ENCODE results near the gene MSX2. TPM values are rescaled to one million over a fixed set of nuclear protein-coding genes. Genes with fewer than 3 reads are reported as not detected.

Gene MSX2
- total RNA-seq, 1 experiment from 2014 or later, result 11.3 TPM

DNA sequence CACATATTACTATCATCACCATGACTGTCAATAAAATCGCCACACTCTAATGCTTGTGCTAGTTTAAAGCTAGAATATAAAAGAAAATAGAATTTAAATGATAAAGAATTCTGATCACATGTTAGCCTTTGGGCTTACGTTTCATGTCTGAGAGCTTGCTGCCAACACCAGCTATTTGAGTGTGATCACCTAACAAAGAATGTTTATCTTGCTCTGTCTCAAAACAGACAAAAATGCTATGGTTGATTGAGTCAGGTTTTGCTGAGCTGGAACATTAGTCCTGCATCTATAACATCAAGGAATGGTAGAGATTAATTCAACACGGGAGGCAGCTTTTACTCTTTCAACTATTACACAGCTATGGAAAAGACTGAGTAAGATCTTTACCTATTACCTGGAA is 50.7 kb downstream of the MSX2 start:
- DNase-seq (ENCODE audit: low read depth, low spot score) (no peak), ATAC-seq (no peak)
- Histone ChIP-seq H3K9me2 (ENCODE audit: insufficient read depth) (no peaks in the 10 kb centered on the region), H4K20me1 (ENCODE audit: insufficient read depth) (no peaks in the 10 kb centered on the region), H3K79me2 (ENCODE audit: insufficient read depth, low read length) (no peaks in the 10 kb centered on the region), H3K27ac (ENCODE audit: low read depth, low read length) (no peak overlapping the region), H3K36me3 (ENCODE audit: control insufficient read depth in 1 of 2, insufficient read depth in 2 of 2, low read length in 2 of 2) (no peaks in the 10 kb centered on the region), H3K9me3 (ENCODE audit: control insufficient read depth in 1 of 2, insufficient read depth in 1 of 2, low read depth in 1 of 2, low read length in 2 of 2) (no peaks in the 10 kb centered on the region), H3K9ac (ENCODE audit: low read length) (no peak overlapping the region), H3K4me2 (ENCODE audit: low read length) (no peak overlapping the region), H3K4me3 (replicated peaks in 1 of 2; ENCODE audit: low read depth in 1 of 2, low read length in 2 of 2) (no peak overlapping the region), H3K27me3 (ENCODE audit: insufficient read depth, low read length) (no peaks in the 10 kb centered on the region; the same call in 1 of the 2 replicates), H2AFZ (ENCODE audit: low read depth, low read length, poor library complexity, severe bottlenecking) (no peak overlapping the region), H3K4me1 (ENCODE audit: control insufficient read depth in 1 of 2, insufficient read depth in 2 of 2, low read length in 2 of 2) (peaks cover 0 to 2% of the 10 kb centered on the region in 2 experiments; a peak in 1 of 4 replicates)
- BruUV-seq (replicated peaks), result no TSS peak
- ChIA-PET CTCF (no interaction called here), RAD21 (ENCODE audit: low non-redundant PET in 1 of 2, low total read pairs in 2 of 2, uncharacterized antibody in 2 of 2, unreplicated experiment in 2 of 2) (no interaction called here), POLR2A (no interaction called here)
- TF ChIP-seq SRF (IDR thresholded peaks at IDR 0.05; ENCODE audit: low read depth) (no peak), TCF7L2 (IDR thresholded peaks at IDR 0.05; ENCODE audit: borderline replicate concordance, extremely low read depth, insufficient read depth, insufficient read length) (no peak), ELF1 (IDR thresholded peaks at IDR 0.05; ENCODE audit: borderline replicate concordance, low read depth) (no peak), YY1 (IDR thresholded peaks at IDR 0.05; ENCODE audit: extremely low read depth, insufficient replicate concordance, low read depth, low read length) (no peak), REST (IDR thresholded peaks at IDR 0.05; ENCODE audit: low read depth) (no peak), FOSL1 (IDR thresholded peaks at IDR 0.05; ENCODE audit: low read depth) (no peak)
- TF ChIP-seq, protein P1, sequence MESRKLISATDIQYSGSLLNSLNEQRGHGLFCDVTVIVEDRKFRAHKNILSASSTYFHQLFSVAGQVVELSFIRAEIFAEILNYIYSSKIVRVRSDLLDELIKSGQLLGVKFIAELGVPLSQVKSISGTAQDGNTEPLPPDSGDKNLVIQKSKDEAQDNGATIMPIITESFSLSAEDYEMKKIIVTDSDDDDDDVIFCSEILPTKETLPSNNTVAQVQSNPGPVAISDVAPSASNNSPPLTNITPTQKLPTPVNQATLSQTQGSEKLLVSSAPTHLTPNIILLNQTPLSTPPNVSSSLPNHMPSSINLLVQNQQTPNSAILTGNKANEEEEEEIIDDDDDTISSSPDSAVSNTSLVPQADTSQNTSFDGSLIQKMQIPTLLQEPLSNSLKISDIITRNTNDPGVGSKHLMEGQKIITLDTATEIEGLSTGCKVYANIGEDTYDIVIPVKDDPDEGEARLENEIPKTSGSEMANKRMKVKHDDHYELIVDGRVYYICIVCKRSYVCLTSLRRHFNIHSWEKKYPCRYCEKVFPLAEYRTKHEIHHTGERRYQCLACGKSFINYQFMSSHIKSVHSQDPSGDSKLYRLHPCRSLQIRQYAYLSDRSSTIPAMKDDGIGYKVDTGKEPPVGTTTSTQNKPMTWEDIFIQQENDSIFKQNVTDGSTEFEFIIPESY (IDR thresholded peaks at IDR 0.05; ENCODE audit: extremely low read depth, insufficient replicate concordance, low read length), result no peak
- intact Hi-C loops (cut with micrococcal nuclease), result no loop called here
